Thyroid gland (tissue), 4 donors: ENCODE data around the gene SRBD1.

ENCODE experiments used
- CTCF ChIP-seq, 6 experiments: fragments of 200-600 bp in 3 of 6; fragments of 450-650 bp in 3 of 6; sonication (generic) in 3 of 6; IDR thresholded peaks; one replicate each; pipeline ENCODE4 v1.5.1; 2016 to 2019; ENCODE audit warnings: antibody characterized with exemption in 6 of 6, mild to moderate bottlenecking in 2 of 6, inconsistent platforms in 1 of 6, moderate library complexity in 1 of 6
- POLR2A ChIP-seq, 2 donors: fragments of 450-650 bp; IDR thresholded peaks; one replicate each; pipeline ENCODE4 v1.6.1; 2017; ENCODE audit warnings: antibody characterized with exemption in 2 of 2, mild to moderate bottlenecking in 2 of 2, moderate library complexity in 1 of 2

- TF ChIP-seq CTCF (IDR thresholded peaks at IDR 0.05) (no peak), POLR2A (IDR thresholded peaks at IDR 0.05) (no peak)
Measured at GRCh38 chr2:45344071-45344470, 267.0 kb downstream of the SRBD1 start.
